Psoas muscle (tissue), 8 donors: ENCODE data around the gene PPP1R9A. TPM values are rescaled to one million over a fixed set of nuclear protein-coding genes. Genes with fewer than 3 reads are reported as not detected.

Source experiments
- ATAC-seq, 4 donors: fragments of 200-7000 bp; cut with Tn5 transposase; one replicate each; pipeline ENCODE4 v1.9.1; 2020; ENCODE audit warnings: moderate library complexity in 3 of 4, mild to moderate bottlenecking in 2 of 4
- DNase-seq, 2 donors: peaks; one replicate each; pipeline ENCODE4 v3.0.0-alpha.2; 2020
- H3K27ac ChIP-seq: fragments of 200-600 bp; one replicate; pipeline ENCODE4 v1.8.0; 2022
- H3K27me3 ChIP-seq, 3 donors: fragments of 200-600 bp in 1 of 3; one replicate each; pipeline versions ENCODE4 v1.6.1 to v1.8.0; 2013 to 2022; ENCODE audit warnings: low read length in 2 of 3, mild to moderate bottlenecking in 2 of 3, moderate library complexity in 1 of 3; ENCODE audit not compliant: insufficient read depth in 3 of 3
- H3K36me3 ChIP-seq, 2 donors: fragments of 200-600 bp in 1 of 2; one replicate each; pipeline versions ENCODE4 v1.6.1 to v1.8.0; 2013 to 2022; ENCODE audit warnings: low read depth in 1 of 2, mild to moderate bottlenecking in 1 of 2, moderate library complexity in 1 of 2; ENCODE audit not compliant: insufficient read depth in 1 of 2
- H3K4me1 ChIP-seq: fragments of 200-600 bp; one replicate; pipeline ENCODE4 v1.8.0; 2022
- H3K4me3 ChIP-seq: fragments of 200-600 bp; one replicate; pipeline ENCODE4 v1.8.0; 2022; ENCODE audit warnings: mild to moderate bottlenecking
- H3K9me3 ChIP-seq: fragments of 200-600 bp; one replicate; pipeline ENCODE4 v1.8.0; 2022
- WGBS, 3 donors: extraction: QIAGEN DNeasy Blood & Tissue Kit; methylation state at CpG; one replicate each; pipeline versions ENCODE4 v1.1.6 to v1.1.7; 2013; 5-methylcytosine and 5-hydroxymethylcytosine counted together
- intact Hi-C, 2 donors: fragments of 100-400 bp; cut with DNase I; formaldehyde crosslinking; loops; one replicate each; pipeline versions ENCODE4 v1.11.0 to v1.14.2; 2022
- polyA plus RNA-seq, 3 donors: library from polyadenylated mRNA; stranded (reverse); fragments of 200-250 nt; gene quantifications; one replicate each; pipeline ENCODE4 v1.2.3, GENCODE V29; 2013
- total RNA-seq, 4 donors: library from RNA; stranded (reverse); fragmentation: NEBNext Ultra II Directional in 2 of 4; extraction: Animal tissue kit (Norgen Biotek cat#: 25700) in 2 of 4; gene quantifications; one replicate each; pipeline versions ENCODE4 v1.2.1 to v1.2.4, GENCODE V29; 2021 to 2023
- TF ChIP-seq, protein P1 (sequence below): fragments of 200-600 bp; IDR thresholded peaks from one replicate; pipeline ENCODE4 v1.8.0; 2022; ENCODE audit warnings: antibody characterized with exemption
- donor health status: healthy with polysubstance abuse.
- donor health status: DM: no; HTN: no; CAD: no; lungs with moderate emphysema.
- donor health status: Bipolar disorder and iron deficiency.
- donor health status: healthy.
- donor health status: DM: yes; HTN: yes; CAD: no.
- donor health status: DM: no; HTN: no; CAD: no.
- donor health status: DM: no; HTN: no; CAD: no.
- donor health status: DM: yes; HTN: yes; CAD: no.

The PPP1R9A gene
- total and polyA plus RNA-seq, 7 donors = 1.1 to 18.6 (median 13.5) TPM

DNA sequence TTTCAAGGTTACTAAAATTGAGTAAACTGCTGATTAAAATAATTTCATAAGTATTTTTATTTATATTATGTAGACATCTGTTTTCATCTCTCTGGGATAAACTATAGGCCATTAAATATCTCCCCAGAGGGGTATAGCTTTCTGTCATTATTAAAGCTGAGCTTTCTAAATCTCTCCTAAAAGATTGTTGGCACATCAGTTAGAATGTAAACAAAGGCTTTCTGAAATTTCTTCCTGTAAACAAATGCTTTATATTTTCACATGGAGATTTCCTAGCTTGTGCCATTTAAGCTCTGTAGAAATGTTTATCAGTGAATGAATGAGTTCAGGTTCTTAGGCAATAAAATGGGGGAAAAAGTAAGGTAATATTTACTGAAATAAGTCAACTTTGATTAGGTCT is 35.7 kb downstream of the PPP1R9A start:
- intact Hi-C loops = no loop called here
- H3K27me3 ChIP-seq = no peaks in the 10 kb centered on the region
- TF ChIP-seq, protein P1, sequence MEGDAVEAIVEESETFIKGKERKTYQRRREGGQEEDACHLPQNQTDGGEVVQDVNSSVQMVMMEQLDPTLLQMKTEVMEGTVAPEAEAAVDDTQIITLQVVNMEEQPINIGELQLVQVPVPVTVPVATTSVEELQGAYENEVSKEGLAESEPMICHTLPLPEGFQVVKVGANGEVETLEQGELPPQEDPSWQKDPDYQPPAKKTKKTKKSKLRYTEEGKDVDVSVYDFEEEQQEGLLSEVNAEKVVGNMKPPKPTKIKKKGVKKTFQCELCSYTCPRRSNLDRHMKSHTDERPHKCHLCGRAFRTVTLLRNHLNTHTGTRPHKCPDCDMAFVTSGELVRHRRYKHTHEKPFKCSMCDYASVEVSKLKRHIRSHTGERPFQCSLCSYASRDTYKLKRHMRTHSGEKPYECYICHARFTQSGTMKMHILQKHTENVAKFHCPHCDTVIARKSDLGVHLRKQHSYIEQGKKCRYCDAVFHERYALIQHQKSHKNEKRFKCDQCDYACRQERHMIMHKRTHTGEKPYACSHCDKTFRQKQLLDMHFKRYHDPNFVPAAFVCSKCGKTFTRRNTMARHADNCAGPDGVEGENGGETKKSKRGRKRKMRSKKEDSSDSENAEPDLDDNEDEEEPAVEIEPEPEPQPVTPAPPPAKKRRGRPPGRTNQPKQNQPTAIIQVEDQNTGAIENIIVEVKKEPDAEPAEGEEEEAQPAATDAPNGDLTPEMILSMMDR = no peak
- H3K27ac ChIP-seq = no peak overlapping the region
- no peaks in the 10 kb centered on the region for H3K4me1 ChIP-seq
- DNase-seq (no peak), ATAC-seq (no peak)
- H3K4me3 ChIP-seq = no peak overlapping the region
- H3K36me3 ChIP-seq = no peaks in the 10 kb centered on the region
- no peaks in the 10 kb centered on the region for H3K9me3 ChIP-seq

DNA sequence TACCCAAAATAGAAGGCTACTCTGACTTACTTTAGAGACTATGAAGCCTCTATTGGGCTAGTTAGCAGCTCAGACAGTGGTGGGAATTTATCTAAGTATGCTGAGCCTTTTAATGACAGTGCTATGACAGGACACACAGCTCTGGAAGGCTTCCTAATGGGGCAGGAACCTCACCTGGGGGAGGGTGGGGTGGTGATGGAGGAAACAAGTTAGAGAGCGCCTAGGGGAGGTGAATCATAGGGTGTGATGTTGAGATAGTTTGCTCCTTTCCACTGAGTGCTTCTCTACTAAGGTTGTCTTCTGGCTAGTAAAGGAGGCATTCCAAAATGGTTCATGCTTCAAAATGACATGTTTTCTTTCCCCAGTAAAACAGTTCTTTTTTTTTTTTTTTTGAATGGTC is 42.1 kb downstream of the PPP1R9A start:
- no peak for DNase-seq
- peak in 1 of 4 donors; percentile 33 for ATAC-seq
- no peak overlapping the region for H3K4me3 ChIP-seq
- H3K27me3 ChIP-seq = no peaks in the 10 kb centered on the region
- H3K27ac ChIP-seq = no peak overlapping the region
- no peaks in the 10 kb centered on the region for H3K9me3 ChIP-seq
- no peaks in the 10 kb centered on the region for H3K36me3 ChIP-seq
- intact Hi-C loops = no loop called here
- H3K4me1 ChIP-seq = no peaks in the 10 kb centered on the region
- TF ChIP-seq, protein P1 = no peak
- WGBS, 3 donors = 98 to 100% (median 100%) methylated on average over 1 of the region's 1 CpG

DNA sequence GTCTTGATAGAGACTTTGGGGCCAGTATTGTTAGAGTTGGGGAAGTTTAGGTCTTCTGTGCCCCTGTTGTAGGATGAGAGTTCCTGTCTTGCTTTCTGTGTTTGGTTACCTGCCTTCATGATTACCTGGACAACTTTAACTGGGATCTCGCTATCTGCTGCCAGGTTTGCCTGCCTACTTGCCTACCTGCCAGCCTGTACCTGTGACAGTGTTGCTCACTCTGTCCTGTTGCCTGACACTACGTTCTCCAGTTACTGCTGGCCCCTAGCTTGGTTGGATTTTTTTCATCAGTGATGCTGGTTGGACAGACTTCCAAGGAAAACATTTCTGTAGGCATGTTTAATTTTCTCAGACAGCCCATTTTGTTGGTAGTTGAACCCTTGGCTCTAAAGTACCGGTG is 48.4 kb downstream of the PPP1R9A start:
- WGBS, 3 donors = 76 to 98% (median 77%) methylated on average over 3 of the region's 3 CpGs
- ATAC-seq = no peak

GRCh38 chr7:94957061-94957460 is 49.7 kb downstream of the PPP1R9A start:
- Histone ChIP-seq H3K4me3 (no peak overlapping the region), H3K9me3 (no peaks in the 10 kb centered on the region), H3K4me1 (no peaks in the 10 kb centered on the region), H3K36me3 (no peaks in the 10 kb centered on the region), H3K27ac (no peak overlapping the region), H3K27me3 (no peaks in the 10 kb centered on the region)
- TF ChIP-seq, protein P1 = no peak
- 86 to 94% (median 93%) methylated on average over 1 of the region's 1 CpG for WGBS, 3 donors
- intact Hi-C loops = no loop called here
- ATAC-seq (no peak), DNase-seq (no peak)

More for the DNA sequence above, 48.4 kb downstream of the PPP1R9A start:
- intact Hi-C loops = no loop called here
- H3K9me3 ChIP-seq = no peaks in the 10 kb centered on the region
- H3K36me3 ChIP-seq = no peaks in the 10 kb centered on the region
- H3K4me3 ChIP-seq = no peak overlapping the region
- no peaks in the 10 kb centered on the region for H3K4me1 ChIP-seq
- TF ChIP-seq, protein P1 = no peak
- H3K27me3 ChIP-seq = no peaks in the 10 kb centered on the region
- no peak for DNase-seq
- H3K27ac ChIP-seq = no peak overlapping the region

GRCh38 chr7:94962661-94963060 is 55.3 kb downstream of the PPP1R9A start:
- intact Hi-C loops = no loop called here

More at GRCh38 chr7:94962661-94963060, 55.3 kb downstream of the PPP1R9A start:
- DNase-seq = no peak
- ATAC-seq = no peak
- 78 to 86% (median 82%) methylated on average over 2 of the region's 2 CpGs for WGBS, 3 donors
- TF ChIP-seq, protein P1 = no peak
- Histone ChIP-seq H3K36me3 (no peaks in the 10 kb centered on the region), H3K4me1 (no peaks in the 10 kb centered on the region), H3K27me3 (no peaks in the 10 kb centered on the region), H3K4me3 (no peak overlapping the region), H3K9me3 (no peaks in the 10 kb centered on the region), H3K27ac (no peak overlapping the region)
